ENCODE data around the gene CYP3A4.
"Not testable (repeated sequence)": the region's sequence is repeated elsewhere in the genome, so short reads cannot be mapped to it uniquely, and the experiment has no call there.

CYP3A4 gene

GRCh38 chr7:99767662-99768061 lies 16.3 kb downstream of the CYP3A4 start:
- no peak for TF ChIP-seq CTCF (IDR thresholded peaks at IDR 0.05; ENCODE audit: low read depth, low read length)
- no peak overlapping the region for H3K4me3 ChIP-seq (ENCODE audit: low read depth, low read length)

GRCh38 chr7:99766484-99767099 lies 17.4 kb downstream of the CYP3A4 start:
- no peak overlapping the region for H3K4me3 ChIP-seq (ENCODE audit: low read depth, low read length)
- TF ChIP-seq CTCF (IDR thresholded peaks at IDR 0.05; ENCODE audit: low read depth, low read length): no peak

GRCh38 chr7:99764478-99764877 lies 19.5 kb downstream of the CYP3A4 start:
- TF ChIP-seq CTCF (IDR thresholded peaks at IDR 0.05; ENCODE audit: low read depth, low read length): no peak
- H3K4me3 ChIP-seq (ENCODE audit: low read depth, low read length): no peak overlapping the region

GRCh38 chr7:99762680-99763327 lies 21.2 kb downstream of the CYP3A4 start:
- no peak for TF ChIP-seq CTCF (IDR thresholded peaks at IDR 0.05; ENCODE audit: low read depth, low read length)

GRCh38 chr7:99755085-99755484 lies 28.9 kb downstream of the CYP3A4 start:
- no peak overlapping the region for H3K4me3 ChIP-seq (ENCODE audit: low read depth, low read length)
- no peak for TF ChIP-seq CTCF (IDR thresholded peaks at IDR 0.05; ENCODE audit: low read depth, low read length)

More at GRCh38 chr7:99762680-99763327, 21.2 kb downstream of the CYP3A4 start:
- H3K4me3 ChIP-seq (ENCODE audit: low read depth, low read length): no peak overlapping the region

- no peak for TF ChIP-seq CTCF (IDR thresholded peaks at IDR 0.05; ENCODE audit: low read depth, low read length)
- no peak overlapping the region for H3K4me3 ChIP-seq (ENCODE audit: low read depth, low read length)
Observed at GRCh38 chr7:99752356-99752755, 31.6 kb downstream of the CYP3A4 start.

- not testable (repeated sequence) for H3K4me3 ChIP-seq (ENCODE audit: low read depth, low read length)
Observed at GRCh38 chr7:99751322-99752052, 32.5 kb downstream of the CYP3A4 start.
